Keratinocyte (primary cell): ENCODE measurements around the gene HELZ. TPM values are rescaled to one million over a fixed set of nuclear protein-coding genes. Genes with fewer than 3 reads are reported as not detected.

ENCODE experiments used
- DNase-seq: peaks from one replicate; pipeline ENCODE4 v3.0.0-alpha.2; 2011; ENCODE audit warnings: low read depth, missing footprints, low spot score
- FAIRE-seq: peaks from 2 replicates; lab custom pipeline; 2011; peaks lifted over from hg19 to GRCh38; lab: Jason Lieb, UNC
- H2AFZ ChIP-seq: 2 replicates; pipeline ENCODE4 v1.6.0; 2012; ENCODE audit warnings: low read length, control low read depth, inconsistent platforms; ENCODE audit not compliant: control insufficient read depth
- H3K27ac ChIP-seq: 2 replicates; pipeline ENCODE4 v1.5.1; 2011; ENCODE audit warnings: low read length; ENCODE audit not compliant: control insufficient read depth, insufficient read depth
- H3K27me3 ChIP-seq: 3 replicates; pipeline ENCODE4 v1.6.0; 2011; ENCODE audit warnings: low read length; ENCODE audit not compliant: control insufficient read depth, insufficient read depth; ENCODE audit errors: extremely low read depth
- H3K36me3 ChIP-seq, 2 experiments: 2 replicates in 1 of 2; 3 replicates in 1 of 2; pipeline ENCODE4 v1.5.1; 2011; ENCODE audit warnings: low read length in 2 of 2, mild to moderate bottlenecking in 1 of 2; ENCODE audit not compliant: control insufficient read depth in 2 of 2, insufficient read depth in 2 of 2; ENCODE audit errors: extremely low read depth in 1 of 2
- H3K4me1 ChIP-seq: 3 replicates; pipeline ENCODE4 v1.5.1; 2011; ENCODE audit warnings: low read length; ENCODE audit not compliant: control insufficient read depth, insufficient read depth; ENCODE audit errors: extremely low read depth
- H3K4me2 ChIP-seq: 3 replicates; pipeline ENCODE4 v1.6.0; 2011; ENCODE audit warnings: low read depth, low read length; ENCODE audit not compliant: control insufficient read depth, insufficient read depth; ENCODE audit errors: extremely low read depth
- H3K4me3 ChIP-seq, 3 experiments: fragments of 200-600 bp in 1 of 3; sonication (generic) in 1 of 3; 2 replicates in 2 of 3; 3 replicates in 1 of 3; pipeline ENCODE4 v1.5.1; 2011 to 2016; ENCODE audit warnings: low read length in 3 of 3, mild to moderate bottlenecking in 3 of 3, control low read depth in 2 of 3, inconsistent platforms in 1 of 3, low read depth in 1 of 3, mixed read lengths in 1 of 3, mixed run types in 1 of 3, moderate library complexity in 1 of 3; ENCODE audit not compliant: control insufficient read depth in 2 of 3, insufficient read depth in 2 of 3; ENCODE audit errors: extremely low read depth in 1 of 3
- H3K79me2 ChIP-seq: 2 replicates; pipeline ENCODE4 v1.6.0; 2012; ENCODE audit warnings: low read length; ENCODE audit not compliant: control insufficient read depth, insufficient read depth
- H3K9ac ChIP-seq: 3 replicates; pipeline ENCODE4 v1.6.0; 2011; ENCODE audit warnings: low read length; ENCODE audit not compliant: control insufficient read depth, insufficient read depth; ENCODE audit errors: extremely low read depth
- H3K9me1 ChIP-seq: 3 replicates; pipeline ENCODE4 v1.6.0; 2011; ENCODE audit warnings: low read length; ENCODE audit not compliant: control insufficient read depth, insufficient read depth; ENCODE audit errors: extremely low read depth
- H3K9me3 ChIP-seq: 2 replicates; pipeline ENCODE4 v1.5.1; 2012; ENCODE audit warnings: low read depth, low read length; ENCODE audit not compliant: control insufficient read depth
- H4K20me1 ChIP-seq: 3 replicates; pipeline ENCODE4 v1.6.0; 2011; ENCODE audit warnings: low read length; ENCODE audit not compliant: control insufficient read depth, insufficient read depth; ENCODE audit errors: extremely low read depth
- CTCF ChIP-seq, 3 experiments: IDR thresholded peaks in 1 of 3; conservative IDR thresholded peaks in 1 of 3; optimal IDR thresholded peaks in 1 of 3; 2 replicates in 2 of 3; 3 replicates in 1 of 3; pipeline versions ENCODE3 to v1.5.1; 2011; ENCODE audit warnings: low read length in 3 of 3, mild to moderate bottlenecking in 3 of 3, moderate library complexity in 2 of 3, control low read depth in 1 of 3, inconsistent platforms in 1 of 3; ENCODE audit not compliant: insufficient read depth in 2 of 3; ENCODE audit errors: extremely low read depth in 1 of 3
- EZH2 ChIP-seq: IDR thresholded peaks from one replicate; pipeline ENCODE4 v1.6.1; 2012; ENCODE audit warnings: inconsistent platforms, mild to moderate bottlenecking, low read length, moderate library complexity
- dilution Hi-C: fragments of 300-500 bp; cut with MboI; formaldehyde crosslinking; loops from one replicate; pipeline ENCODE4 v1.7.0; 2020; ENCODE audit warnings: low sequenced_read_pairs; ENCODE audit not compliant: extremely low pct_ligation_motif_present
- polyA plus RNA-seq, 5 experiments: library from polyadenylated mRNA; depleted of rRNA in 3 of 5; stranded (reverse) in 3 of 5; stranded (forward) in 1 of 5; unstranded in 1 of 5; fragments of >200 nt; gene quantifications; 1 replicate in 1 of 5; 2 replicates in 3 of 5; 3 replicates in 1 of 5; pipeline versions ENCODE4 v1.2.1 to v1.2.3, GENCODE V29; 2011 to 2012; ENCODE audit warnings: missing spikeins in 2 of 5, low read depth in 1 of 5, low replicate concordance in 1 of 5

Gene HELZ
- polyA plus RNA-seq, 1 donor (not counting 4 experiments of a cell fraction or from before 2014, with no cell fraction given): 18.2 TPM

GRCh38 chr17:67165201-67165600, 79.8 kb downstream of the HELZ start:
- no peak overlapping the region for H3K4me2 ChIP-seq
- H3K4me3 ChIP-seq: no peak overlapping the region
- H3K9ac ChIP-seq: no peak overlapping the region
- H3K27ac ChIP-seq: no peak overlapping the region
- no peak for TF ChIP-seq EZH2
- TF ChIP-seq CTCF (optimal IDR thresholded peaks at IDR 0.05 in 1 of 3, IDR thresholded peaks at IDR 0.05 in 1 of 3, conservative IDR thresholded peaks at IDR 0.05 in 1 of 3; ENCODE audit: extremely low read depth in 1 of 3, insufficient read depth in 2 of 3, low read length in 3 of 3): no peak
- peak; percentile 9 for FAIRE-seq
- H3K27me3 ChIP-seq: no peaks in the 10 kb centered on the region
- dilution Hi-C loops: no loop called here
- H4K20me1 ChIP-seq: no peaks in the 10 kb centered on the region
- no peaks in the 10 kb centered on the region for H3K4me1 ChIP-seq
- H2AFZ ChIP-seq: no peak overlapping the region
- no peak for DNase-seq
- H3K79me2 ChIP-seq: no peaks in the 10 kb centered on the region
- peaks cover 12 to 17% of the 10 kb centered on the region in 2 experiments for H3K36me3 ChIP-seq
- H3K9me1 ChIP-seq: no peaks in the 10 kb centered on the region
- H3K9me3 ChIP-seq: no peaks in the 10 kb centered on the region

GRCh38 chr17:67164302-67164701, 80.7 kb downstream of the HELZ start:
- Histone ChIP-seq H3K36me3 (peaks cover 12 to 13% of the 10 kb centered on the region in 2 experiments), H3K27me3 (no peaks in the 10 kb centered on the region), H3K9ac (no peak overlapping the region), H3K9me1 (no peaks in the 10 kb centered on the region), H3K9me3 (no peaks in the 10 kb centered on the region), H2AFZ (no peak overlapping the region), H4K20me1 (no peaks in the 10 kb centered on the region), H3K79me2 (no peaks in the 10 kb centered on the region), H3K4me3 (no peak overlapping the region), H3K27ac (no peak overlapping the region), H3K4me2 (no peak overlapping the region), H3K4me1 (no peaks in the 10 kb centered on the region)
- dilution Hi-C loops: no loop called here
- DNase-seq: no peak
- TF ChIP-seq CTCF (optimal IDR thresholded peaks at IDR 0.05 in 1 of 3, IDR thresholded peaks at IDR 0.05 in 1 of 3, conservative IDR thresholded peaks at IDR 0.05 in 1 of 3; ENCODE audit: extremely low read depth in 1 of 3, insufficient read depth in 2 of 3, low read length in 3 of 3) (no peak), EZH2 (no peak)
- FAIRE-seq: no peak
